Left cardiac atrium (tissue), 4 donors: ENCODE measurements around the gene IKBKG. TPM values are rescaled to one million over a fixed set of nuclear protein-coding genes. Genes with fewer than 3 reads are reported as not detected.
A peak's percentile ranks its signal among the peaks of the same experiment; 100 is the strongest.
"Not testable (repeated sequence)": the region's sequence is repeated elsewhere in the genome, so short reads cannot be mapped to it uniquely, and the experiment has no call there.

Experiments used
- ATAC-seq, 2 donors: fragments of 200-7000 bp; cut with Tn5 transposase; one replicate each; pipeline ENCODE4 v1.9.1; 2020; ENCODE audit warnings: mild to moderate bottlenecking in 2 of 2, moderate library complexity in 2 of 2
- DNase-seq: peaks from one replicate; pipeline ENCODE4 v3.0.0-alpha.2; 2020
- intact Hi-C, 2 donors: fragments of 100-400 bp; cut with DNase I; formaldehyde crosslinking; loops; one replicate each; pipeline versions ENCODE4 v1.14.1 to v1.15.1; 2022 to 2023
- total RNA-seq, 2 donors: library from RNA; stranded (reverse); fragmentation: NEBNext Ultra II Directional; extraction: Animal tissue kit (Norgen Biotek cat#: 25700); gene quantifications; one replicate each; pipeline ENCODE4 v1.2.1, GENCODE V29; 2021
- donor health status: DM: no; HTN: yes; CAD: no.
- donor health status: DM: no; HTN: yes; CAD: no; lungs with severe emphysema.
- donor health status: DM: yes; HTN: yes; CAD: no.
- donor health status: Dilated cardiomyopathy.

IKBKG gene
- total RNA-seq, 2 donors from 2014 or later: 17.1 to 21.1 TPM

- DNase-seq (no peak), ATAC-seq (peak; percentile 38 to 51)
- intact Hi-C loops: no loop called here
Observed at GRCh38 chrX:154596290-154596929, 49.0 kb downstream of the IKBKG start.

DNA sequence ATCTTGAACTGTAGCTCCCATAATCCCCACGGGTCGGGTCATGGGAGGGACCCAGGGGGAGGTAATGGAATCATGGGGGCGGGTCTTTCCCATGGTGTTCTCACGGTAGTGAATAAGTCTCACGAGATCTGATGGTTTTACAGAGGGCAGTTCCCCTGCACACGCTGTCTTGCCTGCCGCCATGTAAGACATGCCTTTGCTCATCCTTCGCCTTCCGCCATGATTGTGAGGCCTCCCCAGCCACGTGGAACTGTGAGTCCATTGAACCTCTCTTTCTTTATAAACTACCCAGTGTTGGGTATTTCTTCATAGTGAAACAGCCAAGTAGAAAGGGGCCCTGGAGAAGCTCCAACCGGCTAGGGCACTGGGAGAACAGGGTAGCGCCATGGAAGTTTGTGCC lies 49.8 kb downstream of the IKBKG start:
- ATAC-seq (no peak), DNase-seq (no peak)
- intact Hi-C loops: no loop called here

DNA sequence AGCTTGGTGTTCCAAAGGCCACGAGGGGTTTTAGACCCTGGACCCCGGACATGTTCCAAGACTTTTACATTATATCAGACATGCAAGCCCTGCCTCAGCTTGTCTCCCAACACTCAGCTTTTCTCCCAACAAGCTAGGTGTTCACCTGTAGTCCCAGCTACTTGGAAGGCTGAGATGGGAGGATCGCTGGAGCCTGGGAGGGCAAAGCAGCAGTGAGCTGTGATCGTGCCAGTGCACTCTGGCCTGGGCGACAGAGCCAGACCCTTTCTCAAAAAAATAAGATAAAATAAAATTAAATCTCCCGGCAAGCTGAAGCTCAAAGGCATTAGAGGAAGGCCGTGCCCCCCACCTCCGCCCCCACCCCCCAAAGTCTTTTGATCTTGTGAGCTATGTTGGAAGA lies 51.2 kb downstream of the IKBKG start:
- DNase-seq: no peak
- intact Hi-C loops: no loop called here
- ATAC-seq: no peak

- DNase-seq: no peak
- intact Hi-C loops: no loop called here
- ATAC-seq: no peak
Observed at GRCh38 chrX:154599531-154599930, 52.1 kb downstream of the IKBKG start.

- DNase-seq (no peak), ATAC-seq (no peak)
Observed at GRCh38 chrX:154600759-154601374, 53.4 kb downstream of the IKBKG start.

GRCh38 chrX:154602226-154602625 lies 54.8 kb downstream of the IKBKG start:
- intact Hi-C loops: no loop called here
- no peak for ATAC-seq

More at GRCh38 chrX:154600759-154601374, 53.4 kb downstream of the IKBKG start:
- intact Hi-C loops: no loop called here

DNA sequence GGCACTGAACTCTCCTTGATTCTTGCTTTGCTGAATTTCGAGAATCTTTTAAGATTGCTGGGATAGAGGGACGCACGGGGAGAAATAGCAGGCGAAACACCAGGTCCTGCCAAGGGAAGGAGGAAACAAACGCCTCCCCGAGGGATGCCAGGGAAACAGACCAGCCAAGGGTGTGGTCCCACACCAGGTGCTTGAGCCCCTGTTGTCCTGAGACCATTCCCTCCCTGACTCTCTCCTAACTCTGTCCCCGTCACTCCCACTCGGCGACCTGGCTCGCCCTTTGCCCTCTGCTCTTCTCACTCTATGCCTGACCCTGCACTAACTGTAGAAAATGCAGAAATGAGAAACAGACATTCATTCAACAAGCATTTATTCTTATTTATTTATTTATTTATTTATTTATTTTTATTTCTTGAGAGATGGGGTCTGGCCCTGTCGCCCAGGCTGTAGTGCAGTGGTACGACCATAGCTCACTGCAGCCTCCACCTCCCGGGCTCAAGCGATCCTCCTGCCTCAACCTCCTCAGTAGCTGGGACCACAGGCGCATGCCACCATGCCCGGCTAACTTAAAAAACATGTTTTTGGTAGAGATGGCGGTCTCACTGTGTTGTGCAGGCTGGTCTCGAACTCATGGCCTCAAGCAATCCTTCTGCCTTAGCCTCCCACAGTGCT lies 55.5 kb downstream of the IKBKG start:
- DNase-seq: no peak
- no peak for ATAC-seq
- intact Hi-C loops: no loop called here

More at GRCh38 chrX:154602226-154602625, 54.8 kb downstream of the IKBKG start:
- DNase-seq: no peak

- ATAC-seq: peak; percentile 61 to 89
- peak; percentile 37 for DNase-seq
- intact Hi-C loops: no loop called here
Observed at GRCh38 chrX:154603438-154604430, 56.3 kb downstream of the IKBKG start.

- ATAC-seq: no peak
- intact Hi-C loops: no loop called here
- DNase-seq: no peak
Observed at GRCh38 chrX:154605566-154605965, 58.1 kb downstream of the IKBKG start.

DNA sequence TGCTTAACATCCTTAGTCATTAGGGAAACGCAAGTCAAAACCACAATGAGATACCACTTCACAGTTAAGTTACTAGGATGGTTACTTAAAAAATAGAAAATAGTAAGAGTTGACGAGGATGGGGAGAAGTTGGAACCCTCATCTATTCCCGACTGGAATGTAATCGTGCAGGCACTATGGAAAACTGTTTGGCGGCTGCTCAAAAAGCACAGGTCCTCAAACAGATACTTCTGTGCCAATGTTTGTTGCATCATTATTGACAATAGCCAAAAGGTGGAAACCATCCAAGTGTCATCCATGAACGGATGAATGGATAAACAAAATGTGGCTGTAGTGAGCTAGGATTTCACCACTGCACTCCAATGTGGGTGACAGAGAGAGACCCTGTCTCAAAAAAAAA lies 60.0 kb downstream of the IKBKG start:
- intact Hi-C loops: no loop called here
- ATAC-seq (no peak), DNase-seq (no peak)

GRCh38 chrX:154607976-154608375 lies 60.6 kb downstream of the IKBKG start:
- intact Hi-C loops, DNase-seq, ATAC-seq: not testable (repeated sequence)

DNA sequence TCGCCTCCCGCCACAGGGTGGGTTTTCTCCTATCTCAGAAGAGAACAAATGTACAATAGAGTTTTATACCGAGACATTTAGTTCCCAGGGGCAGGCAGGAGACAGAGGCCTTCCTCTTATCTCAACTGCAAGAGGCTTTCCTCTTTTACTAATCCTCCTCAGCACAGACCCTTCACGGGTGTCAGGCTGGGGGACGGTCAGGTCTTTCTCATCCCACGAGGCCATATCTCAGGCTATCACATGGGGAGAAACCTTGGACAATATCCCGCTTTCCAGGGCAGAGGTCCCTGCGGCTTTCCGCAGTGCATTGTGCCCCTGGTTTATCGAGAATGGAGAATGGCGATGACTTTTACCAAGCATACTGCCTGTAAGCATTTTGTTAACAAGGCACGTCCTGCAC lies 61.4 kb downstream of the IKBKG start:
- ATAC-seq, intact Hi-C loops, DNase-seq: not testable (repeated sequence)

GRCh38 chrX:154611146-154611545 lies 63.7 kb downstream of the IKBKG start:
- intact Hi-C loops, ATAC-seq, DNase-seq: not testable (repeated sequence)

- ATAC-seq, intact Hi-C loops: not testable (repeated sequence)
Observed at GRCh38 chrX:154613586-154613985, 66.2 kb downstream of the IKBKG start.

More at GRCh38 chrX:154613586-154613985, 66.2 kb downstream of the IKBKG start:
- DNase-seq: not testable (repeated sequence)

Other genes with a start within 250 kb of the IKBKG start
- gene FLNA, start 173.0 kb upstream of the IKBKG start, total RNA-seq: 100 to 1,000 TPM; 406 to 476 TPM
- gene EMD, start 168.3 kb upstream of the IKBKG start, total RNA-seq: 10 to 100 TPM; 54.5 to 70.9 TPM
- gene RPL10, start 149.2 kb upstream of the IKBKG start, total RNA-seq: 1,000 to 10,000 TPM; 2,090 to 2,230 TPM
- 10 to 100 TPM; 41.9 to 42.8 TPM for gene DNASE1L1, start 138.4 kb upstream of the IKBKG start, total RNA-seq
- gene TAFAZZIN, start 136.1 kb upstream of the IKBKG start, total RNA-seq: 10 to 100 TPM; 36.6 to 41.2 TPM
- gene ATP6AP1, start 118.9 kb upstream of the IKBKG start, total RNA-seq: 10 to 100 TPM; 70.8 to 86.0 TPM
- 10 to 100 TPM; 76.8 to 98.5 TPM for gene GDI1, start 110.5 kb upstream of the IKBKG start, total RNA-seq
- gene FAM50A, start 103.5 kb upstream of the IKBKG start, total RNA-seq: 10 to 100 TPM; 48.7 to 58.9 TPM
- 10 to 100 TPM; 24.0 to 28.1 TPM for gene PLXNA3, start 89.3 kb upstream of the IKBKG start, total RNA-seq
- 10 to 100 TPM; 17.7 TPM for gene LAGE3, start 68.3 kb upstream of the IKBKG start, total RNA-seq
- gene UBL4A, start 61.0 kb upstream of the IKBKG start, total RNA-seq: 10 to 100 TPM; 44.4 to 48.4 TPM
- gene SLC10A3, start 57.0 kb upstream of the IKBKG start, total RNA-seq: 10 to 100 TPM; 15.1 to 18.4 TPM
- gene FAM3A, start 31.4 kb upstream of the IKBKG start, total RNA-seq: 10 to 100 TPM; 44.4 to 51.0 TPM
- gene G6PD, start 774 bp upstream of the IKBKG start, total RNA-seq: 10 to 100 TPM; 30.4 to 36.0 TPM
- not detected for gene CTAG1A, start 37.5 kb downstream of the IKBKG start, total RNA-seq
- gene CTAG1B, start 71.7 kb downstream of the IKBKG start, total RNA-seq: not detected
- not detected for gene CTAG2, start 106.0 kb downstream of the IKBKG start, total RNA-seq
- 10 to 100 TPM; 10.2 to 18.1 TPM for gene GAB3, start 203.5 kb downstream of the IKBKG start, total RNA-seq
- 10 to 100 TPM; 19.5 to 34.3 TPM for gene DKC1, start 215.2 kb downstream of the IKBKG start, total RNA-seq